A673 (cell line): ENCODE data around the gene MAPKAP1. TPM values are rescaled to one million over a fixed set of nuclear protein-coding genes. Genes with fewer than 3 reads are reported as not detected.

Experiments
- BruUV-seq: library from RNA; stranded (reverse); fragments of 400-500 nt; replicated peaks from 2 replicates; lab custom pipeline; 2021; lab: Mats Ljungman, UMichigan
- CTCF ChIA-PET: fragments of 300-600 bp; sonication (Branson Sonifier 250); formaldehyde crosslinking; loops from one replicate; lab custom pipeline; 2022; ENCODE audit warnings: antibody characterized with exemption; lab: Charles Lee
- POLR2A ChIA-PET: fragments of 300-600 bp; sonication (Branson Sonifier 250); formaldehyde crosslinking; loops from one replicate; lab custom pipeline; 2022; ENCODE audit warnings: antibody characterized with exemption; ENCODE audit not compliant: low non-redundant PET; lab: Charles Lee
- DNase-seq: peaks from one replicate; pipeline ENCODE4 v3.0.0-alpha.2; 2015; ENCODE audit warnings: low spot score
- H3K27ac ChIP-seq: fragments of 200-600 bp; sonication (generic); 2 replicates; pipeline ENCODE4 v1.5.1; 2016; ENCODE audit warnings: mixed run types, low read depth, mild to moderate bottlenecking, mixed read lengths, antibody characterized with exemption, low read length; ENCODE audit not compliant: poor library complexity, severe bottlenecking
- H3K27me3 ChIP-seq: fragments of 200-600 bp; sonication (generic); replicated peaks from 2 replicates; pipeline ENCODE4 v1.6.1; 2017; ENCODE audit warnings: mixed run types, low read depth, mild to moderate bottlenecking, mixed read lengths, antibody characterized with exemption, low read length; ENCODE audit not compliant: insufficient read depth, poor library complexity
- H3K36me3 ChIP-seq: fragments of 200-600 bp; sonication (generic); 2 replicates; pipeline ENCODE4 v1.6.1; 2016; ENCODE audit warnings: mixed run types, mild to moderate bottlenecking, mixed read lengths, antibody characterized with exemption, low read length; ENCODE audit not compliant: insufficient read depth, poor library complexity, severe bottlenecking
- H3K4me1 ChIP-seq: fragments of 200-600 bp; sonication (generic); 2 replicates; pipeline ENCODE4 v1.6.1; 2017; ENCODE audit warnings: mixed run types, mild to moderate bottlenecking, mixed read lengths, antibody characterized with exemption, low read length; ENCODE audit not compliant: insufficient read depth, poor library complexity, severe bottlenecking
- H3K4me3 ChIP-seq: fragments of 200-600 bp; sonication (generic); 2 replicates; pipeline ENCODE4 v1.5.1; 2016; ENCODE audit warnings: low read depth, mixed run types, mild to moderate bottlenecking, mixed read lengths, low read length; ENCODE audit not compliant: poor library complexity, severe bottlenecking
- H3K9me3 ChIP-seq: fragments of 200-600 bp; sonication (generic); 2 replicates; pipeline ENCODE4 v1.6.1; 2016; ENCODE audit warnings: mixed run types, low read depth, mild to moderate bottlenecking, mixed read lengths, antibody characterized with exemption, low read length; ENCODE audit not compliant: poor library complexity, severe bottlenecking
- EZH2 ChIP-seq: fragments of 200-600 bp; sonication (generic); IDR thresholded peaks from 2 replicates; pipeline ENCODE4 v1.6.1; 2017; ENCODE audit warnings: borderline replicate concordance, low read depth, mild to moderate bottlenecking, mixed read lengths, antibody characterized with exemption, low read length; ENCODE audit not compliant: poor library complexity, severe bottlenecking
- intact Hi-C: fragments of 100-400 bp; cut with micrococcal nuclease; formaldehyde crosslinking; loops from one replicate; pipeline ENCODE4 v1.10.0; 2022; ENCODE audit not compliant: unreplicated experiment
- total RNA-seq: library from RNA; stranded (reverse); gene quantifications from 2 replicates; pipeline ENCODE4 v1.2.3, GENCODE V29; 2021
- TF ChIP-seq, protein P1 (sequence below): fragments of 300-800, 200-600 bp; sonication (generic); conservative IDR thresholded peaks from 2 replicates; pipeline ENCODE4 v1.5.1; 2017; ENCODE audit warnings: low read depth, mild to moderate bottlenecking, antibody characterized with exemption, low read length, moderate library complexity, mixed read lengths

Gene MAPKAP1
- total RNA-seq, 1 experiment from 2014 or later = 98.7 TPM

DNA sequence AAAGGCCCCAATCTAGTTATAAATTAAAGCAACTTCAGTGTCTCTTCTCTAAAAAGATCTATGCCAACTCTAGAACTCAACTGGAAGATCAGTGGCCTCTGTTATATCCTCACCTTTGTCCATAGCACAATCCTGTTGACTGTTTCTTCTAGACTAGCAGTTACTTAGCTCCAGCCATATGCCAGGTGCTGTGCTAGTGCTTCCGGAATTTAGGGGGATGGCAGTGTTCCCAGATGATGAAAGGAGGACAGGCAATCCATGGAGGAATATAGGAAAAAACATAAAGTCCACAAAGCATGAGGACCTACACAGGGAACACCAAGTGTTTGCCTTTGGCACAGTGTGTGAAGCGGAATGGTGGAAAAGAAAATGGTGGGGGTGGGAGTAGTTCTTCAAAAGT, 214.3 kb downstream of the MAPKAP1 start:
- no peak for DNase-seq
- intact Hi-C loops = no loop called here
- POLR2A ChIA-PET = no interaction called here
- CTCF ChIA-PET = no interaction called here
- TF ChIP-seq EZH2 = no peak
- TF ChIP-seq, protein P1, sequence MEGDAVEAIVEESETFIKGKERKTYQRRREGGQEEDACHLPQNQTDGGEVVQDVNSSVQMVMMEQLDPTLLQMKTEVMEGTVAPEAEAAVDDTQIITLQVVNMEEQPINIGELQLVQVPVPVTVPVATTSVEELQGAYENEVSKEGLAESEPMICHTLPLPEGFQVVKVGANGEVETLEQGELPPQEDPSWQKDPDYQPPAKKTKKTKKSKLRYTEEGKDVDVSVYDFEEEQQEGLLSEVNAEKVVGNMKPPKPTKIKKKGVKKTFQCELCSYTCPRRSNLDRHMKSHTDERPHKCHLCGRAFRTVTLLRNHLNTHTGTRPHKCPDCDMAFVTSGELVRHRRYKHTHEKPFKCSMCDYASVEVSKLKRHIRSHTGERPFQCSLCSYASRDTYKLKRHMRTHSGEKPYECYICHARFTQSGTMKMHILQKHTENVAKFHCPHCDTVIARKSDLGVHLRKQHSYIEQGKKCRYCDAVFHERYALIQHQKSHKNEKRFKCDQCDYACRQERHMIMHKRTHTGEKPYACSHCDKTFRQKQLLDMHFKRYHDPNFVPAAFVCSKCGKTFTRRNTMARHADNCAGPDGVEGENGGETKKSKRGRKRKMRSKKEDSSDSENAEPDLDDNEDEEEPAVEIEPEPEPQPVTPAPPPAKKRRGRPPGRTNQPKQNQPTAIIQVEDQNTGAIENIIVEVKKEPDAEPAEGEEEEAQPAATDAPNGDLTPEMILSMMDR = no peak
- H3K9me3 ChIP-seq = no peaks in the 10 kb centered on the region
- H3K27ac ChIP-seq = no peak overlapping the region
- no peaks in the 10 kb centered on the region for H3K27me3 ChIP-seq
- H3K36me3 ChIP-seq = no peaks in the 10 kb centered on the region
- BruUV-seq = no TSS peak
- H3K4me3 ChIP-seq = no peak overlapping the region
- no peaks in the 10 kb centered on the region for H3K4me1 ChIP-seq

DNA sequence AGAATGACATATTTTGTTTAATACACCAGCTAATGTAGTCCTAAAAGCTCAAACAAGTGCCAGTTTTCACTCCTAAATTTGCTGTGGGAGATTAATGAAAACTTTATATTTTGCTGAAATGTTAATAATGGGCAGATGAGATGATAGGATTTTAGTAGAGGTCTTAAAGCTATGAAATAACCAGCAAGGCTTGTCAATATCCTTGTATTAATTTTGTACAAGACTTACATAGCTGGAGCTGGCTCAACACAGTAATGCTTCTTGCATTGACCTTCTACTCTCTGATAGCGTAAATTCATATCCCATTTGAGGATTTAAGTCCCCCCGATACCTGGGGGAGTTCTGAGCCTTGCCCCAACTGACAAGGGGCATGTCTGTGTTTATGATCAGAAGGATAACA, 219.2 kb downstream of the MAPKAP1 start:
- no peak for TF ChIP-seq EZH2
- TF ChIP-seq, protein P1 = no peak
- no peaks in the 10 kb centered on the region for H3K9me3 ChIP-seq
- H3K36me3 ChIP-seq = no peaks in the 10 kb centered on the region
- no TSS peak for BruUV-seq
- CTCF ChIA-PET = no interaction called here
- no peaks in the 10 kb centered on the region for H3K4me1 ChIP-seq
- POLR2A ChIA-PET = no interaction called here
- H3K27ac ChIP-seq = no peak overlapping the region
- DNase-seq = no peak
- no peaks in the 10 kb centered on the region for H3K27me3 ChIP-seq
- H3K4me3 ChIP-seq = no peak overlapping the region
- intact Hi-C loops = no loop called here

DNA sequence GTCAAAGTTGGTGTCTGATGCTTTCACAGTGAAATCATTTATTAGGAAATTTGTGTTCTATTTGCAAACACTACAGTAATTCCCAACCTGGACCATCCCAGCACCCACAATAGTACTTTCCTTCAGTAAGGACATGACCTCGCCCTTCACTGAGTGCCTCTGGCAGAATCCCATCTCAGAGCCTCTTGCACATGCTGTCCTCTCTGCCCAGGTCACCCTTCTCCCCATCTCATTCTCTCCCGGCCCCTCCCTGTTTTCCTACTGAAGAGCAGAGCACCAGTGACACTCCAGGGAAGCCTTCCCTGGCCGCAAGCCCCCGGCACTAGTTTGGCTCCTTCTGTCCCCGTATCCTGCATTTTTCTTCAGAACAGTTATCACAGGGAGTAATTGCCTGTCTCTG, 220.4 kb downstream of the MAPKAP1 start:
- DNase-seq = no peak
- Histone ChIP-seq H3K4me3 (no peak overlapping the region), H3K9me3 (no peaks in the 10 kb centered on the region), H3K27ac (no peak overlapping the region), H3K36me3 (no peaks in the 10 kb centered on the region), H3K27me3 (no peaks in the 10 kb centered on the region), H3K4me1 (no peaks in the 10 kb centered on the region)
- ChIA-PET POLR2A (no interaction called here), CTCF (no interaction called here)
- TF ChIP-seq, protein P1 = no peak
- TF ChIP-seq EZH2 = no peak
- intact Hi-C loops = no loop called here
- no TSS peak for BruUV-seq
